Activated CD8-positive, alpha-beta memory T cell treated with anti-CD3 and anti-CD28 coated beads, Interleukin-2, amount 50 U/mL, for 1 hour (primary cell): ENCODE results near the gene NAA80.

Experiments used
- DNase-seq: peaks from one replicate; pipeline ENCODE4 v3.0.0-alpha.2; 2020; ENCODE audit errors: extremely low read depth

The NAA80 gene

DNA sequence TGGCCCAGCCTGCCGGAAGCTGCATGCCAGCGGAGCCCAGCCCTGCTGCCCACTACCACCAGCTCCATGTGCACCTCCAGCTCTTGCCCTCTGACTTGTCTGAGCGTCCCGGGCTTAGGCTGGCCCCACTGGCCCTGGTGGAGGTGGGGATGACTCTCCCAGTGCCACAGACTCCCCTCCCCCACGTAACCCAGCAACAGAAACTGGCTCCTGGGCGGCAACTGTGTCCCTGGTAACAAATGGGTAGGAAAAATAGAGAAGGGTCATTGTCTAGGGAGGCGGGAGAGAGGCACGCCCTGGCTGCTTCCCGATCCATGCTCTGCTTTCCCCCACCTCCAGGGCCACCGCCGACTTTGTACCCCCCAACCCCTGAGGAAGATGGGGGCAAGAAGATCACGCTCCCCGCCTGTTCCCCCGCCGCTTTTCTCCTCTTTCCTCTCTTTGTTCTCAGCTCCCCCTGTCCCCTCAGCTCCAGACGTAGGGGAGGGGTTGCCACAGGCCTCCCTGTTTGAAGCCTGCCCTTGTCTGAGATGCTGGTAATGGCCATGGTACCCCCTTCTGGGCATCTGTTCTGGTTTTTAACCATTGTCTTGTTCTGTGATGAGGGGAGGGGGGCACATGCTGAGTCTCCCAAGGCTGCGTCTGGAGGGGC, 41.0 kb downstream of the NAA80 start:
- DNase-seq: no peak

DNA sequence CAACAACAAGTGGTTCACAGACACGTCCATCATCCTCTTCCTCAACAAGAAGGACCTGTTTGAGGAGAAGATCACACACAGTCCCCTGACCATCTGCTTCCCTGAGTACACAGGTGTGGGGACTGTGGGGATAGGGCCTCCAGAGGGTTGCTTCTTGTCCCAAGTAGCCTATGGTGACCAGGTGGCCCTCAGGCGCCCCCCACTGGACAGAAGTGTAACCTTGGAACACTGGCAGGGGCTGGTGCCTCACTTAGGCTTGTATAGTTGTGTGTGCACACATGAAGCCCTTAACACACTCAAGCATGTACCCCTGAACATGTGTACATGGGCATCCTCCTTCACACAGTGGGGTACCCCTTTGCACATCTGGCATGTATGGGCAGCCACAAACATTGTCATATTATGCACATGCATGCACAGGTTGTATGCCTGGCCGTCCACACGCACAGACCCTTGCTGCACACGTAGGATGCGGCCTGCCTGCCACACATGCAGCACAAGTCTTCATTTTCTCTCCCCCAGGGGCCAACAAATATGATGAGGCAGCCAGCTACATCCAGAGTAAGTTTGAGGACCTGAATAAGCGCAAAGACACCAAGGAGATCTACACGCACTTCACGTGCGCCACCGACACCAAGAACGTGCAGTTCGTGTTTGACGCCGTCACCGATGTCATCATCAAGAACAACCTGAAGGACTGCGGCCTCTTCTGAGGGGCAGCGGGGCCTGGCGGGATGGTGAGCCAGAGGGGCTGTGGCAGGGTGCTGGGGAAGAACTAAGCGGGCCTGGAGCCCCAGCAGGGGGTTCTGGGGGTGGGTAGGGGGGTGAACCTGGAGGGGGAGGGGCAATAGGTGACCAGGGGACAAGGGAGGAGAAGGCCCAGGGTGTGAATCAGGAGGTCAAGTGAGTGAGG, 42.0 kb downstream of the NAA80 start:
- DNase-seq: no peak

DNA sequence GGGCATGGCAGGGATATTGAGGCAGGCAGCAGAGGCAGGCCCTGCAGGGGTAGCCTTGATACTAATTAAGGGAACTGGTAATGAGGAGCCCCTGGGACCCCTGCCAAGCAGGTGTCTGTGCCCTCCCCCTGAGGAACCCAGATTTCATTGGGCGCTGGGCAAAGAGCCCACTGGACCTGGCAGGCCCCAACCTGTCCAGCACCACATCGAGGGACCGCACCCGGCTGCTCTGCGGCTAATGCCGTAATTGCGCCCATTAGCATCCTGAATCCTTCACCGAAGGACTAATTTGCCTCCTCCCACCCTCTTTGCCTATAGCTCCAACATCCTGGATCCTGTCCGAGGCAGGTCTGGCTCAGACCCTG, 44.0 kb downstream of the NAA80 start:
- DNase-seq: no peak

DNA sequence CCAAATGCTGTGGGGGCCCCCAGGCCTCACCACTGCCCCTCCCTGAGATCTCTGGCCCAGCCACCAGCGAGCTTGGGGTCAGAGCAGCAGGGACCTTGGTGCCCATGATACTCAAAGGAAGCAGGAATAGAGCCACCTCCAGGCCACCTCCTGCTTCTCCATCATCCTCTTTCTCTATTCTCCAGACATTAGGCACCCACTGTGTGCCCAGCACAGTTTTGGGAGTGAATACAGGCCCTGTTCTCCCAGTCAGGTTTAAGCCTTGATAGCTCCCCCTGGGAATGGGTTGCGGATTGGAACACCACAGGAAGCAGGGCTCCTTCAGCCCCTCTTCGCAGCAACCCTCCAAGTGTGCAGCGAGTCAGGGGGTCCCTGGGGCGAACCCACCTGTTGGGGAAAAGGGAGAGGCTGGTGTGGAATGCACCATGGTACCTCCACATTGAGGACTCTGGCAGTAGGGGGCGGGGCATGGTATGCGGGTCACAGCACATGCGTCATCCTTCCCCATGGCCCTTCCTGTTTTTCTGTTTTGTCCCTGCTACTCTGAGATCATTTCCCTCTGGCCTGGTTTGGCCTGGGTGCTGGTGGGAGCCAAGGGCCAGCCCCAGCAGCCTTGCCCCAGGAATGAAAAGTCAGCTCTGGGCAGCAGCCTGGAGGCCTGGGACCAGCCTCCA, 44.5 kb downstream of the NAA80 start:
- no peak for DNase-seq

DNA sequence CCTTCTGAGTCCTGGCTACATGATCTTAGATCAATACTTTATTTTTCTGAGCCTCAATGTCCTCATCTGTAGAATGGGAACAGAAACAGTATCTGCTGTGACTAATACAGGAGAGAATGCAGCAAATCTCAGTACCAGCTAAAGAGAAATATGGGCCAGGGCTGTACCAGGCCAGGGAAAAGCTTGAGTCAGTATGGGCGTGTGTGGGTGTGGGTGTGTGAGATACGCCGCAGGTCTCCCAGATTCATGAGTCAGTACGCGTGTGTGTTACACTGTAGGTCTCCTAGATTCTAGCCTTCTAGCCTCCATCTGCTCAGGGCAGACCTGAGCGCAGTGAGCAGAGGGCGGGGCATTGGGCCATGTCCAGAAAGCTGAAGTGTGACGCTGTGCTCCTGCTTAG, 48.0 kb downstream of the NAA80 start:
- DNase-seq: no peak

DNA sequence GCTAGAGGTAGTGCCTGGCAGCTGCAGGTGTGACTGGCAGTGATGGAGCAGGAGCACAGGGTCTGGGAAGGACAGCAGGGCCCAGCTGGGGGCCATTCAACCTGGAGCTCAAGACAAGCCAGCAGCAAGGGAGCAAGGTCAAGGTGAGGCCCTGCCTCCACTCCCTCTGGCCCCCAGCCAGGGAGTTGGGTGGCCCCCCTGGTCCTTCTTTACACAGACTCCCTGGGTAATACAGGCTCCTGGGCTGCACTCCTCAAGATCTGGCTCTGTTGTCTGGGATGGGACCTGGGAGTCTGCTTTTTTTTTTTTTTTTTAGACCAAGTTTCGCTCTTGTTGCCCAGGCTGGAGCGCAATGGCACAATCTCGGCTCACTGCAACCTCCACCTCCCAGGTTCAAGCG, 48.7 kb downstream of the NAA80 start:
- DNase-seq: no peak

DNA sequence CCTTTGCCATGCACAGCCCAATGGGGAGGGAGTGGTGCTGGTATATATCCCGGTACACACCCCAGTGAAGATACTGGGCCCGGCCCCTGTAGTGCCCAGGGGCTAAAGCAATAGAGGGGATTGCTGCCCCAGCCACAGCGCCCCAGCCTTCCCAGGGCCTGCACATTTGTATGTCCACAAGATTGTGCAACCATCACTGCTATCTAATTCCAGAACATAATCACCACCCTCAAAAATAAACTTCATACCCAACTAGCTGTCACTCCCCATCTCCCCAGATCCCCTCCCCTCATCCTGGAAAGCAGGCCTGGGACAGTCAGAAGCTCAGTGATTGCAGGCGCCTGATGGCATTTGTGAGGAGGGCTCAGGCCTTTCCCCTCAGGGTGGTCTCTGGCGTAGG, 49.7 kb downstream of the NAA80 start:
- no peak for DNase-seq

DNA sequence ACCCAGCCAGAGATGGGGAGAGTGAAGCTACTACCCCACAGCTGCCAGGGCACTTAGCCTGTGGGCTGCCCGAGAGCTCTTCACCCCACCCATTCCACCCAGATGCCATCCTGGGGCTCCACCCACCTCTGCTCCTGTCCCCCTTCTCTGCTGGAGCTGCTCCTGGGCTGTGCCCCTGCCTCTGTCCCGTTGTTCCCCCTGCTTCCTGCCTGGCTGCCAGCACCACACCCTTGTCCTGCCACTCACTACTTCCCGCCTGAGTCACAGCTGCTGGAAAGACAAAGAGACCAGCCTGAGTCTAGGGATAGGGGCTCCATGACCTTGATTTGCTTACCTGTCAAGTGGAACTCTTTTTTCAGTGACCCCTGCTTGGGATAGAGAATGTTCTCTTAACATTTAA, 50.8 kb downstream of the NAA80 start:
- DNase-seq: no peak

DNA sequence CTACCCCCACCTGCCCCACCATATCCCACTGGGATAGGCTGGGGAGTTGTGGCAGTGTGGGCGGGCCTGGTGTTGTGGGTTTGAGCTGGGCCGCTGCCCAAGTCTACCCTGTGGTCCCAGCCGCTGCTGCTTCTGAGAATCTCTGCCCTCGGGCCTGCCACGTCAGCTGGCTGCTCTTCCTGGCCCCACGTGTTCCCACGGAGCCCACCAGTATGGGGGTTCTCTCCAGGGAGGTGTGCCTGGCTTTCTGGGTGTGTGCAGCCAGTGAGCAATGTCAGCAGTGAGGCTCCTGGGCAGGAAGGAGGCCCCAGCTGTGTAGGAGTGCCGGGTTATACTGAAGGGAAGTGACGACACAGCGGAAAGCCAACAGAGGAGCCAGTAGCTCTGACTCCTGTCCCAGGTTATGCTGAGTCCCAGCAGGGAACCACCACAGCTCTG, 52.7 kb downstream of the NAA80 start:
- peak; percentile 67 for DNase-seq
